DND-41 (cell line): ENCODE results near the gene CCDC150.

Experiments
- ATAC-seq: fragments of 200-7000 bp; cut with Tn5 transposase; 3 replicates; pipeline ENCODE4 v1.9.1; 2021; ENCODE audit warnings: low read depth; ENCODE audit not compliant: insufficient read depth
- DNase-seq: peaks from one replicate; pipeline ENCODE4 v3.0.0-alpha.2; 2020
- H2AFZ ChIP-seq: 2 replicates; pipeline ENCODE4 v1.6.0; 2012; ENCODE audit warnings: low read depth, low read length
- H3K27ac ChIP-seq: 2 replicates; pipeline ENCODE4 v1.5.1; 2012; ENCODE audit warnings: low read length, inconsistent platforms
- H3K27me3 ChIP-seq: fragments of 200-600 bp; sonication (generic); 2 replicates; pipeline ENCODE4 v1.6.0; 2012; ENCODE audit warnings: low read length, mild to moderate bottlenecking, inconsistent platforms; ENCODE audit not compliant: insufficient read depth, poor library complexity
- H3K36me3 ChIP-seq: 2 replicates; pipeline ENCODE4 v1.5.1; 2012; ENCODE audit warnings: low read length, inconsistent platforms; ENCODE audit not compliant: insufficient read depth
- H3K4me1 ChIP-seq: 2 replicates; pipeline ENCODE4 v1.5.1; 2012; ENCODE audit warnings: mild to moderate bottlenecking, low read length; ENCODE audit not compliant: insufficient read depth
- H3K4me2 ChIP-seq: 2 replicates; pipeline ENCODE4 v1.6.0; 2012; ENCODE audit warnings: mild to moderate bottlenecking, moderate library complexity, low read length, inconsistent platforms; ENCODE audit not compliant: insufficient read depth
- H3K4me3 ChIP-seq, 2 experiments: fragments of 200-600 bp in 1 of 2; shearing (Covaris generic) in 1 of 2; 2 replicates each; pipeline ENCODE4 v1.5.1; 2012 to 2016; ENCODE audit warnings: inconsistent platforms in 2 of 2, low read length in 2 of 2, mild to moderate bottlenecking in 2 of 2, low read depth in 1 of 2, moderate library complexity in 1 of 2
- H3K79me2 ChIP-seq: 2 replicates; pipeline ENCODE4 v1.6.0; 2012; ENCODE audit warnings: low read length, inconsistent platforms; ENCODE audit not compliant: insufficient read depth
- H3K9ac ChIP-seq: 2 replicates; pipeline ENCODE4 v1.6.0; 2012; ENCODE audit warnings: low read depth, mild to moderate bottlenecking, inconsistent platforms, low read length, moderate library complexity
- H3K9me3 ChIP-seq: 2 replicates; pipeline ENCODE4 v1.5.1; 2012; ENCODE audit warnings: low read length, moderate library complexity, mild to moderate bottlenecking, inconsistent platforms; ENCODE audit not compliant: insufficient read depth, severe bottlenecking
- H4K20me1 ChIP-seq: 2 replicates; pipeline ENCODE4 v1.6.0; 2012; ENCODE audit warnings: low read length; ENCODE audit not compliant: insufficient read depth
- CTCF ChIP-seq: IDR thresholded peaks from 2 replicates; pipeline ENCODE4 v1.5.1; 2012; ENCODE audit warnings: borderline replicate concordance, low read length, moderate library complexity, mild to moderate bottlenecking; ENCODE audit not compliant: poor library complexity, severe bottlenecking; ENCODE audit errors: extremely low read depth
- EZH2 ChIP-seq: IDR thresholded peaks from 3 replicates; pipeline ENCODE4 v1.6.1; 2012; ENCODE audit warnings: borderline replicate concordance, low read depth, mild to moderate bottlenecking, moderate library complexity, low read length, inconsistent platforms; ENCODE audit not compliant: severe bottlenecking

The CCDC150 gene

DNA sequence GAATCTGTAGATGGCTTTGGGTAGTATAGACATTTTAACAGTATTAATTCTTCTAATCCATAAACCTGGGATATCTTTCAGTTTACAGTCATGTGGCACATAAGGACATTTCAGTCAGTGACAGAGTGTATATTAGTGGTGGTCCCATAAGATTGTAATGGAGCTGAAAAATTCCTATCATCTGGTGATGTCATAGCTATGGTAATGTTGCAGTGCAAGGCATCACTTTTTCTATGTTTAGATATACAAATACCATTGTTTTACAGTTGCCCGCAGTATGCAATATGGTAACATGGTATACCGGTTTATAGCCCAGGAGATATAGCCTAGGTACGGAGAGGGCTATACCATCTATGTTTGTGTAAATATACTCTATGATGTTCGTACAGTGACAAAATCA lies 9.7 kb downstream of the CCDC150 start:
- no peak for DNase-seq
- Histone ChIP-seq H2AFZ (no peak overlapping the region), H3K4me2 (no peak overlapping the region), H3K36me3 (peaks cover 65% of the 10 kb centered on the region), H4K20me1 (no peaks in the 10 kb centered on the region), H3K4me1 (no peaks in the 10 kb centered on the region), H3K27ac (no peak overlapping the region), H3K9ac (no peak overlapping the region), H3K27me3 (no peaks in the 10 kb centered on the region), H3K4me3 (no peak overlapping the region), H3K79me2 (peaks cover 67% of the 10 kb centered on the region), H3K9me3 (peaks cover 44% of the 10 kb centered on the region)
- TF ChIP-seq EZH2, result no peak
- no peak for TF ChIP-seq CTCF
- no peak for ATAC-seq

GRCh38 chr2:196651387-196652094 lies 12.0 kb downstream of the CCDC150 start:
- Histone ChIP-seq H3K9ac (no peak overlapping the region), H2AFZ (no peak overlapping the region), H3K9me3 (peaks cover 44% of the 10 kb centered on the region), H3K27ac (no peak overlapping the region), H3K36me3 (peaks cover 57% of the 10 kb centered on the region), H4K20me1 (no peaks in the 10 kb centered on the region), H3K27me3 (no peaks in the 10 kb centered on the region), H3K4me1 (no peaks in the 10 kb centered on the region), H3K4me3 (no peak overlapping the region), H3K4me2 (no peak overlapping the region), H3K79me2 (peaks cover 62% of the 10 kb centered on the region)
- ATAC-seq (no peak), DNase-seq (no peak)
- no peak for TF ChIP-seq EZH2
- no peak for TF ChIP-seq CTCF

DNA sequence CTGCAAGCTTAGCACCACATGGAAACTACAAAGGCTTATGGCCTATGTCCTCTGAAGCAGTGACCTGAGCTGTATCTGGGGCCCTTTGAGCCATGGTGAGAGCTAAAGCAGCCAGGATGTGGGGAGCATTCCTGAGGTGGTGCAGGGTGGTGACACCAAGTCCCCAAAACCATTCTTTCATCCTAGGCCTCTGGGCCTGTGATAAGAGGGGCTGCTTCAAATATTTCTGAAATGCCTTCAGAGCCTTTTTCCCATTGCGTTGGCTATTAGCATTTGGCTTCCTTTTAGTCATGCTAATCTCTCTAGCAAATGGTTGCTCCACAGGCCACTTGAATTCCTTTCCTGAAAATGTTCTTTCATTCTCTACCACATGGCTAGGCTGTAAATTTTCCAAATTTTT lies 13.4 kb downstream of the CCDC150 start:
- H3K36me3 ChIP-seq, result peaks cover 61% of the 10 kb centered on the region
- no peak overlapping the region for H3K4me3 ChIP-seq

More for the DNA sequence above, 13.4 kb downstream of the CCDC150 start:
- no peak overlapping the region for H2AFZ ChIP-seq
- H3K9me3 ChIP-seq, result peaks cover 44% of the 10 kb centered on the region
- no peak for DNase-seq
- ATAC-seq, result no peak
- no peaks in the 10 kb centered on the region for H3K4me1 ChIP-seq
- H4K20me1 ChIP-seq, result no peaks in the 10 kb centered on the region
- no peak for TF ChIP-seq EZH2
- no peak for TF ChIP-seq CTCF
- H3K9ac ChIP-seq, result no peak overlapping the region
- no peak overlapping the region for H3K27ac ChIP-seq
- H3K79me2 ChIP-seq, result peaks cover 60% of the 10 kb centered on the region
- H3K4me2 ChIP-seq, result no peak overlapping the region
- H3K27me3 ChIP-seq, result no peaks in the 10 kb centered on the region
